ENCODE results near the gene SLC35F2. TPM values are rescaled to one million over a fixed set of nuclear protein-coding genes. Genes with fewer than 3 reads are reported as not detected.
"Not testable (repeated sequence)": the region's sequence is repeated elsewhere in the genome, so short reads cannot be mapped to it uniquely, and the experiment has no call there.

The SLC35F2 gene
- total and polyA plus RNA-seq, 2 of the 4 experiments (the other 2 are of a cell fraction) = 4.9 to 15.4 TPM

DNA sequence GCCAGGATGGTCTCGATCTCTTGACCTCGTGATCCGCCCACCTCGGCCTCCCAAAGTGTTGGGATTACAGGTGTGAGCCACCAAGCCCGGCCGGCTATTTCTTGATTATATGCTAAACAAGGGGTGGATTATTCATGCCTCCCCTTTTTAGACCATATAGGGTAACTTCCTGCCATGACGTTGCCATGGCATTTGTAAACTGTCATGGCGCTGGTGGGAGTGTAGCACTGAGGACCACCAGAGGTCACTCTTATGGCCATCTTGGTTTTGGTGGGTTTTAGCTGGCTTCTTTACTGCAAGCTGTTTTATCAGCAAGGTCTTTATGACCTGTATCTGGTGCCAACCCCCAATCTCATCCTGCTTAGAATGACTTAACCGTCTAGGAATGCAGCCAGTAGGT is 22.9 kb upstream of the SLC35F2 start:
- H4K20me1 ChIP-seq (ENCODE audit: insufficient read depth, low read length); ATAC-seq (ENCODE audit: low read depth); H2AK9ac ChIP-seq (replicated peaks; ENCODE audit: low read depth, low read length, poor library complexity); H3K23ac ChIP-seq (ENCODE audit: low read depth, low read length); H3K79me1 ChIP-seq (ENCODE audit: low read depth in 1 of 2, low read length in 2 of 2); H4K91ac ChIP-seq (ENCODE audit: insufficient read depth, low read depth, low read length); H2BK15ac ChIP-seq (ENCODE audit: low read depth, low read length); H4K5ac ChIP-seq (ENCODE audit: low read depth, low read length); intact Hi-C loops (cut with micrococcal nuclease); H3K56ac ChIP-seq (ENCODE audit: extremely low read depth, insufficient read depth, low read length); H3K36me3 ChIP-seq (ENCODE audit: control insufficient read depth, insufficient read depth, low read length); H3K4me1 ChIP-seq (ENCODE audit: control insufficient read depth, insufficient read depth, low read length); H4K8ac ChIP-seq (ENCODE audit: low read depth in 2 of 2, low read length in 2 of 2); H3K14ac ChIP-seq (replicated peaks; ENCODE audit: low read depth, low read length); H3K4me3 ChIP-seq (ENCODE audit: insufficient read depth, low read depth, low read length); H3K9ac ChIP-seq (ENCODE audit: low read depth, low read length); BruUV-seq (replicated peaks); H2AFZ ChIP-seq (replicated peaks; ENCODE audit: low read length, poor library complexity); DNase-seq; H2BK120ac ChIP-seq (ENCODE audit: low read depth, low read length); H3K4ac ChIP-seq (ENCODE audit: low read depth, low read length); in situ Hi-C loops (cut with MboI; ENCODE audit: low sequenced_read_pairs); H3K27me3 ChIP-seq (ENCODE audit: control insufficient read depth, insufficient read depth, low read length); H3K4me2 ChIP-seq (ENCODE audit: low read depth, low read length); H2BK20ac ChIP-seq (ENCODE audit: low read depth, low read length); H3K9me3 ChIP-seq (ENCODE audit: control insufficient read depth, insufficient read depth, low read length); H3K18ac ChIP-seq (ENCODE audit: low read depth, low read length); POLR2A ChIA-PET (ENCODE audit: unreplicated experiment); dilution Hi-C loops (cut with HindIII; ENCODE audit: low sequenced_read_pairs, unreplicated experiment); H2BK5ac ChIP-seq (ENCODE audit: low read depth, low read length, poor library complexity, severe bottlenecking); CTCF ChIA-PET; H3K27ac ChIP-seq (ENCODE audit: insufficient read depth, low read length); H2AK5ac ChIP-seq (ENCODE audit: low read depth, low read length); H3K9me1 ChIP-seq (ENCODE audit: insufficient read depth, low read length): not testable (repeated sequence)
- no CpG with 5 or more reads among the region's 9 CpGs for WGBS, 2 experiments (ENCODE audit: extremely low coverage in 2 of 2, insufficient read length in 1 of 2)

Measured in IMR-90 (cell line).